GM12873 (cell line): Measurements from ENCODE around the gene RPL7A.

Experiments used
- CTCF ChIP-seq: IDR thresholded peaks from 2 replicates; pipeline ENCODE4 v1.5.1; 2012; ENCODE audit warnings: low read depth, mild to moderate bottlenecking, moderate library complexity, low read length, control low read depth; ENCODE audit not compliant: insufficient read depth; ENCODE audit errors: missing control alignments

The RPL7A gene

GRCh38 chr9:133393399-133393798, 45.4 kb downstream of the RPL7A start:
- TF ChIP-seq CTCF, result no peak

GRCh38 chr9:133394687-133395271, 46.8 kb downstream of the RPL7A start:
- TF ChIP-seq CTCF, result no peak

GRCh38 chr9:133396952-133397351, 48.9 kb downstream of the RPL7A start:
- TF ChIP-seq CTCF, result peak; percentile 43

- no peak for TF ChIP-seq CTCF
Observed at GRCh38 chr9:133397370-133397769, 49.4 kb downstream of the RPL7A start.

- no peak for TF ChIP-seq CTCF
Observed at GRCh38 chr9:133397895-133398294, 49.9 kb downstream of the RPL7A start.

- TF ChIP-seq CTCF, result no peak
Observed at GRCh38 chr9:133400292-133400691, 52.3 kb downstream of the RPL7A start.
